KMS-11 (cell line): ENCODE results near the gene SMAD3.

Experiments used
- H2AFZ ChIP-seq: fragments of 200-600 bp; sonication (generic); 2 replicates; pipeline ENCODE4 v1.6.1; 2016; ENCODE audit warnings: antibody characterized with exemption, mixed run types, low read depth
- H3K27ac ChIP-seq: fragments of 200-600 bp; sonication (generic); 2 replicates; pipeline ENCODE4 v1.6.1; 2016; ENCODE audit warnings: mild to moderate bottlenecking, mixed run types
- H3K27me3 ChIP-seq: fragments of 200-600 bp; sonication (generic); 2 replicates; pipeline ENCODE4 v1.6.1; 2017; ENCODE audit warnings: mild to moderate bottlenecking, low read depth, mixed run types, moderate library complexity; ENCODE audit not compliant: insufficient read depth
- H3K36me3 ChIP-seq: fragments of 200-600 bp; sonication (generic); 2 replicates; pipeline ENCODE4 v1.6.1; 2017; ENCODE audit warnings: mild to moderate bottlenecking, mixed run types; ENCODE audit not compliant: insufficient read depth
- H3K4me1 ChIP-seq: fragments of 200-600 bp; sonication (generic); 2 replicates; pipeline ENCODE4 v1.6.1; 2016; ENCODE audit warnings: mild to moderate bottlenecking, low read depth, mixed run types; ENCODE audit not compliant: poor library complexity, severe bottlenecking
- H3K4me2 ChIP-seq: fragments of 200-600 bp; sonication (generic); 2 replicates; pipeline ENCODE4 v1.7.0; 2016; ENCODE audit warnings: mild to moderate bottlenecking, mixed run types
- H3K4me3 ChIP-seq: fragments of 200-600 bp; sonication (generic); IDR thresholded peaks from 2 replicates; pipeline ENCODE4 v1.6.1; 2017; ENCODE audit warnings: low read depth, low read length, mixed read lengths; ENCODE audit not compliant: insufficient read depth
- H3K79me2 ChIP-seq: fragments of 200-600 bp; sonication (generic); 2 replicates; pipeline ENCODE4 v1.6.1; 2016; ENCODE audit warnings: low read depth, mixed run types; ENCODE audit not compliant: insufficient read depth
- H3K9ac ChIP-seq: fragments of 200-600 bp; sonication (generic); 2 replicates; pipeline ENCODE4 v1.6.1; 2016; ENCODE audit warnings: mild to moderate bottlenecking, mixed run types
- H4K20me1 ChIP-seq: fragments of 200-600 bp; sonication (generic); 2 replicates; pipeline ENCODE4 v1.6.1; 2016; ENCODE audit warnings: mild to moderate bottlenecking, mixed run types; ENCODE audit not compliant: insufficient read depth
- CTCF ChIP-seq: fragments of 200-600 bp; sonication (generic); conservative IDR thresholded peaks from 2 replicates; pipeline ENCODE4 v1.6.1; 2017; ENCODE audit warnings: low read depth, mild to moderate bottlenecking, antibody characterized with exemption, low read length, moderate library complexity, mixed read lengths

The SMAD3 gene

GRCh38 chr15:67134871-67135492 lies 69.6 kb downstream of the SMAD3 start:
- Histone ChIP-seq H3K9ac (no peak overlapping the region), H3K79me2 (no peaks in the 10 kb centered on the region), H2AFZ (no peak overlapping the region), H3K4me3 (no peak overlapping the region), H3K27me3 (no peaks in the 10 kb centered on the region), H3K36me3 (no peaks in the 10 kb centered on the region), H3K4me2 (peak overlapping the region; percentile 68; the same call in 1 of the 2 replicates), H3K4me1 (peaks cover 46% of the 10 kb centered on the region), H3K27ac (0 out of 2 replicates have a peak overlapping the region, but pooled peaks have one; percentile 11), H4K20me1 (no peaks in the 10 kb centered on the region)
- TF ChIP-seq CTCF: no peak

GRCh38 chr15:67135494-67135893 lies 70.1 kb downstream of the SMAD3 start:
- Histone ChIP-seq H4K20me1 (no peaks in the 10 kb centered on the region), H3K27me3 (no peaks in the 10 kb centered on the region), H3K9ac (no peak overlapping the region), H3K79me2 (no peaks in the 10 kb centered on the region), H2AFZ (no peak overlapping the region), H3K36me3 (no peaks in the 10 kb centered on the region), H3K4me3 (no peak overlapping the region), H3K27ac (no peak overlapping the region), H3K4me1 (peaks cover 49% of the 10 kb centered on the region), H3K4me2 (no peak overlapping the region)
- TF ChIP-seq CTCF: no peak

- peak overlapping the region; percentile 87 for H3K4me2 ChIP-seq
- H3K27me3 ChIP-seq: no peaks in the 10 kb centered on the region
- no peak overlapping the region for H3K9ac ChIP-seq
- TF ChIP-seq CTCF: no peak
- H3K79me2 ChIP-seq: no peaks in the 10 kb centered on the region
- H3K4me3 ChIP-seq: no peak overlapping the region
- H4K20me1 ChIP-seq: no peaks in the 10 kb centered on the region
- H3K27ac ChIP-seq: peak overlapping the region; percentile 57; the same call in 1 of the 2 replicates
- H3K36me3 ChIP-seq: no peaks in the 10 kb centered on the region
- H2AFZ ChIP-seq: no peak overlapping the region
- H3K4me1 ChIP-seq: peaks cover 49% of the 10 kb centered on the region
Observed at GRCh38 chr15:67136802-67137201, 71.4 kb downstream of the SMAD3 start.

DNA sequence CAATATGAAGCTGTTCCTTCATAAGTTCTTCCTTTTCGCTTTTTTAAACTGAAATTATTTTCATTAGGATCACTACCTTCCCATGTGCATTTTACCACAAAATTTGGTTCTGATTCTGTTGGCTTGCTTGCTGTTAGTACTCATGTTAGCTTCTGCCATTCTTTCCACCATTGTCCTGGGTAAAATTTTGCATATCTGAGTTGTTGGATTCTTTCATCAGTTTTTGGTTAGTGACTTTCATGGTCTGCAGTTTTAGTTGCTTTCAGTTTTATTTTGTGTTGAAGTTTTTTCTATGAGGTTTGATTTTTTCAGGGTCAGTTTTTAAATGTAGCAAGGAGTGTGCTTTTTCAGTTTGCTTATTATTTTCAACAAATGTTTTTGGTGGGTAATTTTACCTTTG lies 71.9 kb downstream of the SMAD3 start:
- Histone ChIP-seq H3K79me2 (no peaks in the 10 kb centered on the region), H3K9ac (peak overlapping the region; percentile 27; the same call in 1 of the 2 replicates)

More for the DNA sequence above, 71.9 kb downstream of the SMAD3 start:
- peaks cover 49% of the 10 kb centered on the region for H3K4me1 ChIP-seq
- no peaks in the 10 kb centered on the region for H4K20me1 ChIP-seq
- H2AFZ ChIP-seq: peak overlapping the region; percentile 27; the same call in 1 of the 2 replicates
- no peaks in the 10 kb centered on the region for H3K36me3 ChIP-seq
- H3K4me3 ChIP-seq: no peak overlapping the region
- H3K4me2 ChIP-seq: peak overlapping the region; percentile 87
- H3K27me3 ChIP-seq: no peaks in the 10 kb centered on the region
- H3K27ac ChIP-seq: peak overlapping the region; percentile 57; the same call in 1 of the 2 replicates
- no peak for TF ChIP-seq CTCF
